ENCODE measurements around the gene ECE1. TPM values are rescaled to one million over a fixed set of nuclear protein-coding genes. Genes with fewer than 3 reads are reported as not detected.
A peak's percentile ranks its signal among the peaks of the same experiment; 100 is the strongest.

ECE1 gene
- polyA plus RNA-seq, 3 donors = 10.6 to 42.4 (median 23.3) TPM

DNA sequence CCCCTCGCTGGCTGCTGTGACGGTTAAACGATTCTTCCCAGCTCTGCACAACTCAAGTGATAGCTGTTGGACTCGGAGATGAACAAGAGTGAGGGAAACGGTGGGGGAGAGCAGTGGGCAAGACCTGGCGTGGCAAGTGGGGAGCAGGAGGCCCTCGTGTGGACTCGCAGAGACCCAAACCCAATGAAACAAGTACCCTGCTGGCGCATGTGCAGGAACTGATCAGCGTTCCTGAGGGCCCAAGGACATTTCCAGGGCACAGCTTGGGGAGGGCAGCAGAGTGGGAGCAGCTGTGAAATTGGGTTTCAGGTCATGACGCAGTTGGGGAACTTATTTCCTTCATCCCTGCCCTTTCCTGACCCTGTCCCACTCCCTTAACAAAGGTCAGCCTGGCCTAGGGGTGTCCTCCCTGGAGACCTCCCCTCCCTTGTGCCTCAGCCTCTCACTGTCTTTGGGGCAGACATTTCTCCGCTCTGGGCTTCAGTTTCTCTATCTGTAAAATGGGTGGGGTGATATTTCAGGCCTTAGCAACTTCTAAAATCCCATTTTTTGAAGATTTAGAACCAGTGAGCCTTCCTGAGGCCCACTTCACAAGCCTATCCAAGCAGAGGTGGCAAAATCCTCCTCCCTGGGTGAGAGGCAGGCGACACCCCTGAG, 27.9 kb upstream of the ECE1 start:
- no peak for TF ChIP-seq CTCF (IDR thresholded peaks at IDR 0.05)
- WGBS (ENCODE audit: insufficient coverage) = 100% methylated on average over 6 of the region's 13 CpGs

GRCh38 chr1:21317690-21318043, 27.4 kb upstream of the ECE1 start:
- H3K27me3 Mint-ChIP-seq (ENCODE audit: low read depth in 3 of 3) = peaks cover 9 to 32% (median 19%) of the 10 kb centered on the region in 3 donors
- no peak for DNase-seq
- Histone ChIP-seq H3K4me2 (replicated peaks; ENCODE audit: extremely low read depth, low read length, poor library complexity, severe bottlenecking) (no peak overlapping the region), H3K27me3 (ENCODE audit: control insufficient read depth in 2 of 2, insufficient read depth in 2 of 2, low read length in 2 of 2) (no peaks in the 10 kb centered on the region), H3K27ac (ENCODE audit: low read depth in 1 of 2, low read length in 2 of 2) (peak overlapping the region in 1 of 2 donors; percentile 48), H3K36me3 (replicated peaks in 1 of 2; ENCODE audit: control insufficient read depth in 1 of 2, insufficient read depth in 2 of 2, low read length in 2 of 2) (no peaks in the 10 kb centered on the region), H2AFZ (ENCODE audit: insufficient read depth, low read depth, low read length, poor library complexity, severe bottlenecking) (no peak overlapping the region), H3K4me3 (replicated peaks in 1 of 3; ENCODE audit: low read depth in 2 of 3, low read length in 3 of 3) (no peak overlapping the region), H3K4me1 (ENCODE audit: control insufficient read depth in 1 of 2, insufficient read depth in 2 of 2, low read length in 2 of 2) (peaks cover 19 to 23% of the 10 kb centered on the region in 2 donors), H4K20me1 (ENCODE audit: insufficient read depth, low read length) (no peaks in the 10 kb centered on the region), H3K9ac (ENCODE audit: insufficient read depth, low read length, poor library complexity, severe bottlenecking) (peak overlapping the region; percentile 23), H3K79me2 (ENCODE audit: insufficient read depth, low read length) (no peaks in the 10 kb centered on the region), H3K9me3 (replicated peaks in 1 of 2; ENCODE audit: control insufficient read depth in 1 of 2, insufficient read depth in 1 of 2, low read length in 2 of 2) (no peaks in the 10 kb centered on the region)
- peaks cover 39% of the 10 kb centered on the region for H3K4me1 Mint-ChIP-seq
- peak overlapping the region; percentile 74 to 97 (median 96) for H3K27ac Mint-ChIP-seq
- intact Hi-C loops (cut with micrococcal nuclease) = loop anchor here in 1 of 2 donors (2.0 kb wide), 1 partner anchor 19 kb away; no protein-coding TSS in a partner anchor
- H3K4me3 Mint-ChIP-seq = no peak overlapping the region
- TF ChIP-seq CTCF (IDR thresholded peaks at IDR 0.05) = no peak
- peaks cover 0 to 3% (median 0%) of the 10 kb centered on the region in 7 donors for H3K9me3 Mint-ChIP-seq
- 98% methylated on average over 9 of the region's 9 CpGs for WGBS (ENCODE audit: insufficient coverage)
- peaks cover 20 to 38% of the 10 kb centered on the region in 2 donors for H3K36me3 Mint-ChIP-seq

More for the DNA sequence above, 27.9 kb upstream of the ECE1 start:
- Histone ChIP-seq H3K4me3 (replicated peaks in 1 of 3; ENCODE audit: low read depth in 2 of 3, low read length in 3 of 3) (no peak overlapping the region), H3K9me3 (replicated peaks in 1 of 2; ENCODE audit: control insufficient read depth in 1 of 2, insufficient read depth in 1 of 2, low read length in 2 of 2) (no peaks in the 10 kb centered on the region), H3K9ac (ENCODE audit: insufficient read depth, low read length, poor library complexity, severe bottlenecking) (no peak overlapping the region), H2AFZ (ENCODE audit: insufficient read depth, low read depth, low read length, poor library complexity, severe bottlenecking) (no peak overlapping the region), H4K20me1 (ENCODE audit: insufficient read depth, low read length) (no peaks in the 10 kb centered on the region), H3K4me1 (ENCODE audit: control insufficient read depth in 1 of 2, insufficient read depth in 2 of 2, low read length in 2 of 2) (peaks cover 25 to 28% of the 10 kb centered on the region in 2 donors), H3K36me3 (replicated peaks in 1 of 2; ENCODE audit: control insufficient read depth in 1 of 2, insufficient read depth in 2 of 2, low read length in 2 of 2) (no peaks in the 10 kb centered on the region), H3K27me3 (ENCODE audit: control insufficient read depth in 2 of 2, insufficient read depth in 2 of 2, low read length in 2 of 2) (no peaks in the 10 kb centered on the region), H3K27ac (ENCODE audit: low read depth in 1 of 2, low read length in 2 of 2) (no peak overlapping the region), H3K4me2 (replicated peaks; ENCODE audit: extremely low read depth, low read length, poor library complexity, severe bottlenecking) (no peak overlapping the region), H3K79me2 (ENCODE audit: insufficient read depth, low read length) (no peaks in the 10 kb centered on the region)
- peaks cover 0 to 3% (median 0%) of the 10 kb centered on the region in 7 donors for H3K9me3 Mint-ChIP-seq
- H3K27me3 Mint-ChIP-seq (ENCODE audit: low read depth in 3 of 3) = peaks cover 7 to 28% (median 14%) of the 10 kb centered on the region in 3 donors
- peaks cover 20 to 38% of the 10 kb centered on the region in 2 donors for H3K36me3 Mint-ChIP-seq
- peak overlapping the region; percentile 74 to 97 (median 96) for H3K27ac Mint-ChIP-seq
- peaks cover 44% of the 10 kb centered on the region for H3K4me1 Mint-ChIP-seq
- H3K4me3 Mint-ChIP-seq = no peak overlapping the region
- intact Hi-C loops (cut with micrococcal nuclease) = loop anchor here in 1 of 2 donors (2.0 kb wide), 1 partner anchor 19 kb away; no protein-coding TSS in a partner anchor
- no peak for DNase-seq
